IPS DF 4.7 (cell line): ENCODE measurements around the gene STMN1.

Experiments
- DNase-seq: peaks from one replicate; pipeline ENCODE4 v3.0.0-alpha.2; 2013; ENCODE audit warnings: low spot score; ENCODE audit errors: extremely low read depth

Gene STMN1

GRCh38 chr1:25871086-25871703 is 35.0 kb downstream of the STMN1 start:
- no peak for DNase-seq

DNA sequence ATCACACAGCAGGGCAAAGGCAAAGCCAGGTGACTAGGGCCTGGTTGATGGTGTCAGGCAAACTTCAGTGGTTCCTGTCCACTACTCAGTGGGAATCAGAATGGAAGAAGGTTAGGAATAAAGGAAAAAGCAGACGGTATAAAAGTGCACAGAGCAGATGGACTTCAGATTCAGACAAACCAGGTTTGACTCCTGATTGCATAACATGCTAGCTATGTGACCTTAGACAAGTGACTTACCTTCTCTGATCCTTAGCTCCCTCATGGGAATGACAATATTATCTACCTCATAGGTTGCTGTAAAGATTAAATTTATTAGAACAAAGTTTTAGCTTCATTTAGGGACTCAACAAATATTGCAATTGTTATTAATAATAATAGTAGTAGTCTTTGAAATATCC is 35.6 kb downstream of the STMN1 start:
- DNase-seq = no peak

DNA sequence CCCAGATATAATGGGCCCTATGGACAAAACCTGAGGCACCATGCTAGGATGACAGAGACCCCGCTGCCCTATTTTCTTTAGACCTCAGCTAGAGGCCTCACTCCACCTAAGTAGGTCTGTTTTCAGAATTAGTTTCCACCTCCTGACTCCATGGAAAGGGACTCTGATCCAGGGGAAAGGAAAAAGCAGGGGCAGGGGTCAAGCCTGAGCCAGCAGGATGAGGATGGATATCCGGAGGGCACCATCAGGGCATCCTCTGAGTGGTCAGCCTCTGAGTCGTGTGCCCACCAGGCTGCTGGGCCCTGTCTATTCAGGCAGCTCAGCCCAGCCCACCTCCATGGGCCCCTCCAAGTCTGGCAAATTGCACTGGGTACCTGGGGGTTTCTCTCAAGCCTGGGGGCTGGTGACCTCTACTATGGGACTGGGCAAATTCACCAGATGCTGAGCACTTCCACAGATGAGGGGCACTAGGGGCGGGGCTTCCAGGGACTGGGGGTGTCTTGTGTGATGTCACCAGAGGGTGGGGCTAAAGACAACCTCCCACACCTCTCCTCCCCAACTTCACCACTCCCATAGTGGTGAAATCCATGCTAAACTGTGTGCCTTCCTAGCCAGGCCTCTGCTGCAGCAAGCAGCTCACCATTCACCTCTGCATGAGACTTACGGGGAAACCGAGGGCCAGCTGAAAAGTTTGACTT is 36.2 kb downstream of the STMN1 start:
- DNase-seq = no peak

GRCh38 chr1:25867210-25867991 is 38.8 kb downstream of the STMN1 start:
- DNase-seq = no peak

DNA sequence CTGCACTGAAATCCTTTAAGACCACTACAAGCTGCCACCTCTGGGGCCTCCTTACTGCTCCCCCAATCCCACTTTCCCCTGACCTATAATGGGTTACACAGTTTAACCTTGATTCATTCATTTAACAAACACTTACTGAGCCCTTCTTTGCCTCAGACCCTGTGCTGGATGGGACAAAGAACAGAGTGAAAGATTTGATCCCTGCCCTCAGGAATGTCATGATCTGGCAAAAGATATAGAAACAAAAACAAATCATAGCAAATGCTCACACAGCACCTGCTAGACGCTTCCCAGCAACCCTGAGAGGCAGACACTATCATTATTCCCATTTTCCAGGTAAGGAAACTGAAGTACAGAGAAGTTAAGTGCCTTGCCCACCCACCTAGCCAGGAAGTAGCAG is 39.9 kb downstream of the STMN1 start:
- no peak for DNase-seq

- no peak for DNase-seq
These were observed 41.8 kb downstream of the STMN1 start for GRCh38 chr1:25864434-25864833.

DNA sequence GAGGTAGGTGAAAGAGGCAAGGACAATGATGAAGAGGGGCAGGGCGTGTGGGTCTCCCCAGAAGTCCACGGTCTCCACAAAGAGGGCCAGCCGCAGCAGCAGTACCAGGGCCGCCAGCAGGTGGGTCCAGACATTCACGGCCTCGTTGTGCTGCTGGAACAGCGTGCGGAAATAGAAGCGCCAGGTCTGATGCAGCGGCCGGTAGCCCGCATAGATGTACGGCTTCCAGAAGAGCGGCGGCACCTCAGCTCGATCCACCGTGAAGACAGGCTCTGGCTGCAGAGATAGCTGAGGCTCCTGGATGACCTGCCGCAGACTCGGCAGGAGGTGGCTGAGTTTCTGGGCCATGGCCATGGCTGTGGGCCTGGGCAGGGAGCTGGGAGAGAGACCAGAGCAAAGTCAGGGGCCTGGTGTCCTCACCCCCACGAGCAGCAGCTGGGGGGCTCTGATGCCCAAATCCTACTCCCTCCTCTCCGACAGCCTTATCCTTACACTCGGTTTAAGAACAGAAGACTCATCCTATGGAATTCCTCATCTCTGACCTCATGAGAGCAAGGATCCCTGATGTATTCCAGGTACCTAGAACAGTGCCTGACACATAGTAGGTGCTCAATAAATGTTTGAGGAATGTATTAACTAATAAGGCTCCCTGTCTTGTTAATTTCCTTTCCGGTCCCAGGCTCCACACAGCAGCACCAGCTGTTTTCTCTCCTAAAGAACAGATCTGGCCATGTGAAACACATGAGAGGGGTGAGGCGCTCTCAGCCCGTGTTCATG is 42.5 kb downstream of the STMN1 start:
- no peak for DNase-seq

GRCh38 chr1:25862785-25863485 is 43.3 kb downstream of the STMN1 start:
- no peak for DNase-seq

DNA sequence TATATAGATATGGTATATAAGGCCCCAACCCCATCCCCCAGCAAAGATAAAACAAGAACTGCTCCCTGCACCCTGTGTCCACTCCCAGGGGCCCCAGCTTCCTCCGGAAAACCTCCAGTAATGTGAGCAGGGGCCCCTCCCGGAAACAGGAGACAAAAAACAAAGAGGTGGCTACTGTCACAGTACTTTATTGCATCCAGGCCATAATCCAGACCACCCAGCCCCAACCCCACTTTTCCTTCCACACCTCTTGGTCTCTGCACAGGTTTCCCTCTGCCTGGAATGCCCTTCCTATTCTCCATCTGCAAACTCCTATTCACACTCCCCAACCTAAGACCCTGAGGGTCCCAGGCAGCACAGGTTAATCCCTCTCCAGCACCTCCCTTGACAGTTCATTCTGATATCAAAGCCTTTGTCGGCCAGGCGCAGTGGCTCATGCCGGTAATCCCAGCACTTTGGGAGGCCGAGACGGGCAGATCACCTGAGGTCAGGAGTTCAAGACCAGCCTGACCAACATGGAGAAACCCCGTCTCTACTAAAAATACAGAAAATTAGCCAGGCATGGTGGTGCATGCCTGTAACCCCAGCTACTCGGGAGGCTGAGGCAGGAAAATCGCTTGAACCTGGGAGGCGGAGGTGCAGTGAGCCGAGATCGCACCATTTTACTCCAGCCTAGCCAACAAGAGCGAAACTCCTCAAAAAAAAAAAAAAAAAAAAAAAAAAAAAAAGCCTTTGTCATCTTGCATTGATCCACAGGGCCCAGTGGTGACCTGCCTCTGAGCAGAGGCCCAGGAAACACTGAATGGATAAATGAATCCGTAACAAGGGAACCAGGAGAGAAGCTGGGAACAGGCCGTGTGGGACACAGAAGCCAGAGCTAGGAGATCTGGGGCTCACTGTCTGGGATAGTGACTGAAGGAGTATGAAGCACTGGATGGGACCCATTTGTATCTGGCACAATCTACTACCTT is 44.6 kb downstream of the STMN1 start:
- no peak for DNase-seq

DNA sequence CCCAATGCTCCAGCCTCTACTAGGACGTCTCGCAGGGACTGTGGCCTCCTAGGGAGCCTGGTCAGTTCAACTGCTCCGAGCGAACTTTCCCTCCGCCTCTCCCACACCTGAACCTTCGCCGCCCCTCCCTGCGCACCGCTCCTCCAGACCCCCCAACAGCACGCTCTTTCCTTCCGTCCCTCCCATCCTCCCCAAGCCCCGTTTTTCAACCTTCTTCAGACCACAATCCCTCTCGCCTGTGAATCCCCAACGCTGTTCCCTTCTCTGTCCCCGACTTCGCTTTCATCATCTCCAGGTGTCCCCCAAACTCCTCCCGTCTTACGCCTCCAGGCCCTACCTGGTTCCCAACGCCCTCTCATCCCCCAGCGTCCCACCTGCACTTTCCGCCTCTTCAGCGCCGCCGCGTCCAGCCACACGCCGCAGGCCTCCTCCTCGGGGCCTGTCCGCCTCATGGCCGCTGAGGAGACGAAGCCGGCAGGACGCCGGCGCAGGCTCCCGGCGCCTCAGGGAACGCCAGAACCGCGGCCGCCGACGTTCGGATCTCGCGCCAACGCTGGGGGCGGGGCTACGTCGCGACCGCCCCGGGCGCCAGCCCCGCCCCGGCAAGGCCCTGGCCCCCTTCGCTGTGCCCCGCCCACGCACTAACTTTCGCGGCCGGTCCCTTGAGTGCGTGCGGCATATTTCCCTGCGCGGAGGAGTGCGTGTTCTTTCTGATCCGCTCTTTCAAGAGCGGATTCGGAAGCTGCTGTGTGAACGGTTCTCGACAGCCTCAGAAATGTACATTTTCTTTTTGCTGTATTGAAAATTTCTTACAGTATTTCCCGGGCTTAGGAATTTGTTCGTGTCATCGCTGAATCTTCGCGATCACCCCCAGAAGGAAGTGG is 47.1 kb downstream of the STMN1 start, which contains the start of gene AUNIP:
AUNIP (minus strand) TSS at position 552 of the 884 bp plus-strand sequence; CDS start at position 452, 100 bp downstream.
- no peak for DNase-seq

- DNase-seq = no peak
These were observed 47.7 kb downstream of the STMN1 start for GRCh38 chr1:25858494-25858893.

DNA sequence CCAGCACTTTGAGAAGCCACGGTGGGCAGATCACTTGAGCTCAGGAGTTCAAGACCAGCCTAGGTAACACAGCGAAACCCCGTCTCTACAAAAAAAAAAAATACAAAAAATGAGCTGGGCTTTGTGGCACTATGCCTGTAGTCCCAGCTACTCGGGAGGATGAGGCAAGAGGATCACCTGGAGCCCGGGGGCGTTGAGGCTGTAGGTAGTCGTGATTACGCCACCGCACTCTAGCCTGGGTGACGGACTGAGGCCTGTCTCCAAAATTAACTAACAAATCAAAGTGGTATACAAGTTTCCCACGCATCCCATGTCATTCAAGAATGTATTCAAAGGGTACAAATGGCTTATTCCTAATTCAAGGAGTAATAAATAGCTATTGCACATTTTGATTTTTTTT is 49.4 kb downstream of the STMN1 start:
- no peak for DNase-seq

DNA sequence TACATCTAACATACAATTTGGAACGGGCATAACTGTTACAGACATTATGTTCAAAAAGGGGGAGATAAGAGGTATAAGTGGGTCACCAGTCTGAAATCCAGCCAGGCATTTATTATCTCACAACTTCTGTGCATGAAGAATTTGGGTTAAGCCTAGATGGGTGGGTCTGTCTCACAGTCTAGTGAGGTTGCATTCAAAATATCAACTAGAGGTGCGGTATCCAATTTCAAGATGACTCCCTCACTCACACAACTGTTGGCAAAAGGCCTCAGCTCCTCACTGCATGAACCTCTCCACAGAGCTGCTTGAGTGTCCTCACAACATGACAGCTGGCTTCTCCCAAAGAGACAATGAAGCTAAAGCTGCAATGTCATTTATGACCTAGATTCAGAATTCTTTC is 51.7 kb downstream of the STMN1 start:
- no peak for DNase-seq
